HG03097 (cell line): ENCODE results near the gene CR1.
"Not testable (repeated sequence)": the region's sequence is repeated elsewhere in the genome, so short reads cannot be mapped to it uniquely, and the experiment has no call there.

Experiments
- ATAC-seq: cut with Tn5 transposase; IDR thresholded peaks from one replicate; pipeline ENCODE4 v1.9.1; 2021; ENCODE audit not compliant: unreplicated experiment, low FRiP score

CR1 gene

GRCh38 chr1:207669528-207670009, 173.6 kb downstream of the CR1 start:
- ATAC-seq = no peak

GRCh38 chr1:207670192-207670591, 174.2 kb downstream of the CR1 start:
- no peak for ATAC-seq

GRCh38 chr1:207670997-207671396, 175.0 kb downstream of the CR1 start:
- ATAC-seq = no peak

- no peak for ATAC-seq
These were observed 176.7 kb downstream of the CR1 start for GRCh38 chr1:207672522-207673130.

GRCh38 chr1:207673399-207673798, 177.4 kb downstream of the CR1 start:
- no peak for ATAC-seq

GRCh38 chr1:207676153-207676552, 180.2 kb downstream of the CR1 start:
- ATAC-seq = no peak

GRCh38 chr1:207680590-207681388, 184.8 kb downstream of the CR1 start:
- ATAC-seq = not testable (repeated sequence)

- ATAC-seq = not testable (repeated sequence)
These were observed 187.0 kb downstream of the CR1 start for GRCh38 chr1:207682872-207683434.

GRCh38 chr1:207690551-207690950, 194.6 kb downstream of the CR1 start:
- ATAC-seq = not testable (repeated sequence)

- ATAC-seq = no peak
These were observed 195.1 kb downstream of the CR1 start for GRCh38 chr1:207691010-207691409.
